B cell (primary cell): Measurements from ENCODE around the gene TPRN. TPM values are rescaled to one million over a fixed set of nuclear protein-coding genes. Genes with fewer than 3 reads are reported as not detected.

Experiments
- ATAC-seq: fragments of 200-7000 bp; cut with Tn5 transposase; one replicate; pipeline ENCODE4 v1.10.0; 2021; ENCODE audit warnings: low read depth, mild to moderate bottlenecking, moderate number of reproducible peaks, moderate library complexity
- CTCF ChIA-PET: fragments of 350-600 bp; sonication (Branson Sonifier 250); formaldehyde crosslinking; loops from one replicate; lab custom pipeline; 2021; ENCODE audit warnings: antibody characterized with exemption, inconsistent platforms; lab: Charles Lee
- POLR2A ChIA-PET: fragments of 350-600 bp; sonication (Branson Sonifier 250); formaldehyde crosslinking; loops from one replicate; lab custom pipeline; 2021; ENCODE audit warnings: antibody characterized with exemption; lab: Charles Lee
- DNase-seq: peaks from one replicate; pipeline ENCODE4 v3.0.0; 2013
- H2AFZ ChIP-seq: 2 replicates; pipeline ENCODE4 v1.6.1; 2012; ENCODE audit warnings: mild to moderate bottlenecking, low read depth, low read length; ENCODE audit not compliant: insufficient read depth, poor library complexity, severe bottlenecking
- H3K27ac ChIP-seq, 2 donors: 1 replicate in 1 of 2; 2 replicates in 1 of 2; pipeline ENCODE4 v1.5.1; 2012 to 2013; ENCODE audit warnings: low read length in 2 of 2, mild to moderate bottlenecking in 2 of 2, moderate library complexity in 1 of 2
- H3K27me3 ChIP-seq, 4 experiments: fragments of 200-600 bp in 1 of 4; sonication (generic) in 1 of 4; replicated peaks in 1 of 4; 1 replicate in 2 of 4; 2 replicates in 2 of 4; pipeline versions ENCODE4 v1.6.1 to v1.7.0; 2013 to 2016; ENCODE audit warnings: low read length in 3 of 4, mild to moderate bottlenecking in 2 of 4, mixed read lengths in 1 of 4, moderate library complexity in 1 of 4; ENCODE audit not compliant: insufficient read depth in 4 of 4, control insufficient read depth in 3 of 4; ENCODE audit errors: control extremely low read depth in 1 of 4
- H3K36me3 ChIP-seq, 2 experiments: replicated peaks in 1 of 2; 1 replicate in 1 of 2; 2 replicates in 1 of 2; pipeline versions ENCODE4 v1.6.1 to v1.7.1; 2013; ENCODE audit warnings: low read length in 1 of 2; ENCODE audit not compliant: insufficient read depth in 2 of 2, control insufficient read depth in 1 of 2; ENCODE audit errors: control extremely low read depth in 1 of 2, extremely low read depth in 1 of 2
- H3K4me1 ChIP-seq, 2 donors: fragments of 200-600 bp in 1 of 2; sonication (generic) in 1 of 2; 1 replicate in 1 of 2; 2 replicates in 1 of 2; pipeline versions ENCODE4 v1.5.1 to v1.6.1; 2013 to 2017; ENCODE audit warnings: low read length in 2 of 2; ENCODE audit not compliant: control insufficient read depth in 2 of 2, insufficient read depth in 2 of 2
- H3K4me2 ChIP-seq: replicated peaks from 2 replicates; pipeline ENCODE3; 2012; ENCODE audit warnings: mild to moderate bottlenecking, low read depth, low read length; ENCODE audit not compliant: poor library complexity, severe bottlenecking
- H3K4me3 ChIP-seq, 5 experiments: fragments of 200-600 bp in 1 of 5; sonication (generic) in 1 of 5; 1 replicate in 3 of 5; 2 replicates in 2 of 5; pipeline versions ENCODE4 v1.5.1 to v1.7.0; 2011 to 2016; ENCODE audit warnings: low read length in 4 of 5, mild to moderate bottlenecking in 4 of 5, low read depth in 2 of 5, control low read depth in 1 of 5, moderate library complexity in 1 of 5; ENCODE audit not compliant: insufficient read depth in 1 of 5; ENCODE audit errors: control extremely low read depth in 1 of 5, extremely low read depth in 1 of 5
- H3K79me2 ChIP-seq: fragments of 200-600 bp; sonication (generic); one replicate; pipeline ENCODE4 v1.6.0; 2016; ENCODE audit warnings: low read length; ENCODE audit not compliant: control insufficient read depth, insufficient read depth
- H3K9ac ChIP-seq: fragments of 200-600 bp; sonication (generic); 2 replicates; pipeline ENCODE4 v1.6.1; 2017; ENCODE audit warnings: mild to moderate bottlenecking, low read length, moderate library complexity
- H3K9me3 ChIP-seq, 3 donors: one replicate each; pipeline versions ENCODE4 v1.6.1 to v1.7.1; 2013; ENCODE audit warnings: low read length in 2 of 3; ENCODE audit not compliant: control insufficient read depth in 2 of 3, insufficient read depth in 1 of 3; ENCODE audit errors: control extremely low read depth in 1 of 3
- H4K20me1 ChIP-seq: 2 replicates; pipeline ENCODE4 v1.6.0; 2012; ENCODE audit warnings: mild to moderate bottlenecking, low read length; ENCODE audit not compliant: insufficient read depth, control insufficient read depth, poor library complexity, severe bottlenecking
- H3K27ac Mint-ChIP-seq: one replicate; pipeline ENCODE4 v1.8.0; 2021; ENCODE audit warnings: mixed read lengths
- H3K27me3 Mint-ChIP-seq: one replicate; pipeline ENCODE4 v1.8.0; 2021; ENCODE audit warnings: mixed read lengths
- H3K4me1 Mint-ChIP-seq: one replicate; pipeline ENCODE4 v1.8.0; 2021; ENCODE audit warnings: mixed read lengths
- H3K4me3 Mint-ChIP-seq: one replicate; pipeline ENCODE4 v1.8.0; 2021; ENCODE audit warnings: mixed read lengths
- H3K9me3 Mint-ChIP-seq: one replicate; pipeline ENCODE4 v1.8.0; 2022; ENCODE audit warnings: mixed read lengths; ENCODE audit not compliant: insufficient read depth
- EZH2 ChIP-seq: IDR thresholded peaks from 2 replicates; pipeline ENCODE4 v1.6.1; 2012; ENCODE audit warnings: borderline replicate concordance, low read depth, mild to moderate bottlenecking, moderate library complexity, low read length; ENCODE audit not compliant: insufficient read depth, poor library complexity, severe bottlenecking
- WGBS: methylation state at CpG from one replicate; pipeline ENCODE4 v1.1.5; 2013; ENCODE audit warnings: missing lambda C conversion rate; ENCODE audit not compliant: insufficient coverage; 5-methylcytosine and 5-hydroxymethylcytosine counted together
- intact Hi-C: fragments of 100-400 bp; cut with micrococcal nuclease; formaldehyde crosslinking; loops from one replicate; pipeline ENCODE4 v1.10.0; 2022
- polyA plus RNA-seq: library from polyadenylated mRNA; depleted of rRNA; stranded (reverse); fragments of >200 nt; gene quantifications from 2 replicates; pipeline ENCODE4 v1.2.3, GENCODE V29; 2012
- total RNA-seq, 2 donors: library from RNA; stranded (reverse); fragments of 120-200 nt in 1 of 2; gene quantifications; 1 replicate in 1 of 2; 2 replicates in 1 of 2; pipeline versions ENCODE4 v1.2.3 to v1.2.4, GENCODE V29; 2013 to 2022
- TF ChIP-seq, protein P1 (sequence below): fragments of 200-600 bp; IDR thresholded peaks from one replicate; pipeline ENCODE4 v1.8.0; 2022; ENCODE audit warnings: antibody characterized with exemption, mild to moderate bottlenecking

Gene TPRN
- total and polyA plus RNA-seq, 2 donors (not counting 1 experiment from before 2014, with no cell fraction given): 5.7 to 16.3 TPM

DNA sequence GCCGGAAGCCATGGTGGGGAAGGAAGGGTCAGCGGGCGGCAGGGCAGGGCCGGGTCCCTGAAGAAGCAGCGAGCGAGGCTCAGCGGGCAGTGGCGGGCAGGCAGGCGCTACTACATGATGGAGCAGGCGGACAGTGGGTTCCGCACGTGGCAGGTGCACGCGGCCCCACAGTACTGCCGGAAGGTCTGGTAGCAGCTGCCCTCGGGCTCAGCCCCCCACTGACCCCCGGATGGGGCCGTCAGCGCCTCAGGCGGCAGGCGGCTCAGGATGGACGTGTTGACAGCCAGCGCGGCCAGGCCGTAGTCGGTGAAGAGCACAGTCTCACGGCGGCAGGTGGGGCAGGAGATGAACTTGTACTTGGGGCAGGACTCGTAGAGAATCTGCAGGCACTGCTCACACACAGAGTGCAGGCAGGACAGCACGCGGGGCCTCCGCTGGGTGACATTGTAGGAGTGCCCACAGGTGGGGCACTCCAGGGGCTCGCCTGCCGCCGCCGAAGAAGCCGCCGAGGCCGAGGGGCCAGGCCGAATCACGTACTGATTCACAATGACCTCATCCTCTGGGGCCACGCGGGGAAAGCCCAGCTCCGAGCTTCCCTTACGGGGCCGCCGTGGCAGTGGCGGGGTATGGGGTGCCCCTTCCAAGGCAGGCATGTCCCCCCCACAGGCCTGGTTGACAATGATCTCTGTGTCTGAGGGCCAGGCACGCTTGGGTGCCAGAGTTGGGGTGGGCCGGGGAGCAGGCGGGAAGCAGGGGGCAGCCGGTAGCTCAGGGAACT is 20.0 kb upstream of the TPRN start:
- Histone ChIP-seq H2AFZ (no peak overlapping the region), H3K27ac (no peak overlapping the region), H3K36me3 (no peaks in the 10 kb centered on the region), H3K27me3 (no peaks in the 10 kb centered on the region), H4K20me1 (no peaks in the 10 kb centered on the region), H3K4me3 (no peak overlapping the region), H3K4me2 (no peak overlapping the region), H3K9ac (no peak overlapping the region), H3K79me2 (no peaks in the 10 kb centered on the region), H3K9me3 (no peaks in the 10 kb centered on the region), H3K4me1 (peaks cover 9 to 25% of the 10 kb centered on the region in 2 donors)
- no peak for ATAC-seq
- CTCF ChIA-PET: interaction anchor here (0.6 kb wide), 1 partner anchor 16 kb away, joined by 3 read pairs; no protein-coding TSS in a partner anchor
- POLR2A ChIA-PET: interaction anchor here (0.6 to 1.1 kb wide), 2 partner anchors 19 to 107 kb away, joined by 3 to 6 read pairs; partner anchors contain the start of gene TPRN
- Mint-ChIP-seq H3K27me3 (no peaks in the 10 kb centered on the region), H3K27ac (no peak overlapping the region), H3K4me1 (peaks cover 12% of the 10 kb centered on the region), H3K4me3 (peak overlapping the region; percentile 57), H3K9me3 (no peaks in the 10 kb centered on the region)
- no peak for TF ChIP-seq EZH2
- TF ChIP-seq, protein P1, sequence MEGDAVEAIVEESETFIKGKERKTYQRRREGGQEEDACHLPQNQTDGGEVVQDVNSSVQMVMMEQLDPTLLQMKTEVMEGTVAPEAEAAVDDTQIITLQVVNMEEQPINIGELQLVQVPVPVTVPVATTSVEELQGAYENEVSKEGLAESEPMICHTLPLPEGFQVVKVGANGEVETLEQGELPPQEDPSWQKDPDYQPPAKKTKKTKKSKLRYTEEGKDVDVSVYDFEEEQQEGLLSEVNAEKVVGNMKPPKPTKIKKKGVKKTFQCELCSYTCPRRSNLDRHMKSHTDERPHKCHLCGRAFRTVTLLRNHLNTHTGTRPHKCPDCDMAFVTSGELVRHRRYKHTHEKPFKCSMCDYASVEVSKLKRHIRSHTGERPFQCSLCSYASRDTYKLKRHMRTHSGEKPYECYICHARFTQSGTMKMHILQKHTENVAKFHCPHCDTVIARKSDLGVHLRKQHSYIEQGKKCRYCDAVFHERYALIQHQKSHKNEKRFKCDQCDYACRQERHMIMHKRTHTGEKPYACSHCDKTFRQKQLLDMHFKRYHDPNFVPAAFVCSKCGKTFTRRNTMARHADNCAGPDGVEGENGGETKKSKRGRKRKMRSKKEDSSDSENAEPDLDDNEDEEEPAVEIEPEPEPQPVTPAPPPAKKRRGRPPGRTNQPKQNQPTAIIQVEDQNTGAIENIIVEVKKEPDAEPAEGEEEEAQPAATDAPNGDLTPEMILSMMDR: no peak
- 92% methylated on average over 52 of the region's 52 CpGs for WGBS
- no peak for DNase-seq
- intact Hi-C loops: loop anchor here (5.0 kb wide), 1 partner anchor 387 kb away; the partner anchor contains the start of gene ARRDC1
